ENCODE results near the gene LRRC36. TPM values are rescaled to one million over a fixed set of nuclear protein-coding genes. Genes with fewer than 3 reads are reported as not detected.

LRRC36 gene
- total and polyA plus RNA-seq, 10 of the 15 experiments (the other 5 are each of a cell fraction or from before 2014, with no cell fraction given) = 0.45 to 2.0 (median 0.75) TPM; not detected in 1

DNA sequence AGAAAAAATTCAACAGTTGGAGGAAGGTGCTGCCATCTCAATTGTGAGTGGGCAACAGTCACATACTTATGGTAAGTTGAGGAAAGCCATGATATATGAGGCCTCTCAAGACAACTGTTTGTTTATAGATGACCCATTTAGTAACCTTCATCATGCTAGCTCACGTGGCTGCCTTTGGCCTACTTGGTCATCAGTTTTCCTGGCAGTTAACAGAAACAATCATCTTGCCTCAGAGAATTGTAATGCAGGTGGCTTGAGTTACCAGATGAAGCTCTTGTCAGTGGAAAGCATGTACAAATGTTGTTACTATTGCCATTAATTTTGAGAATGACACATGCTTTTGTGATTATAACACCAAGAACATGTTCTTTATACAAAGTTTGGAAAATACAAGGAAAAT, 52.0 kb downstream of the LRRC36 start:
- H4K20me1 ChIP-seq (ENCODE audit: control insufficient read depth, insufficient read depth) = no peaks in the 10 kb centered on the region
- H3K9ac ChIP-seq (ENCODE audit: control insufficient read depth, insufficient read depth, low read length) = no peak overlapping the region
- no peaks in the 10 kb centered on the region for H3K36me3 ChIP-seq (ENCODE audit: control insufficient read depth in 2 of 2, insufficient read depth in 2 of 2, low read length in 1 of 2)
- H3K79me2 ChIP-seq (ENCODE audit: control insufficient read depth, insufficient read depth, low read length) = no peaks in the 10 kb centered on the region
- ChIA-PET RAD21 (ENCODE audit: unreplicated experiment) (no interaction called here), SMC1A (ENCODE audit: uncharacterized antibody, unreplicated experiment) (interaction anchor here (0.6 kb wide), 1 partner anchor 194 kb away, joined by 3 read pairs; no protein-coding TSS in a partner anchor), POLR2A (interaction anchor here (0.6 kb wide), 2 partner anchors 82 to 93 kb away, joined by 4 to 9 read pairs; no protein-coding TSS in a partner anchor), CTCF (no interaction called here)
- no peak overlapping the region for H2AFZ ChIP-seq (ENCODE audit: control insufficient read depth, low read depth, low read length)
- H3K4me3 ChIP-seq = no peak overlapping the region
- no peak overlapping the region for H3K27ac ChIP-seq (ENCODE audit: control insufficient read depth, insufficient read depth)
- in situ Hi-C loops (cut with MboI) (no loop called here), intact Hi-C loops (cut with micrococcal nuclease; ENCODE audit: unreplicated experiment) (no loop called here)
- DNase-seq (ENCODE audit: low read depth, low spot score) = no peak
- H3K27me3 ChIP-seq (replicated peaks in 1 of 2; ENCODE audit: control insufficient read depth in 2 of 2, insufficient read depth in 2 of 2, low read length in 1 of 2) = no peaks in the 10 kb centered on the region; a peak in 2 of 4 replicates
- H3K9me3 ChIP-seq (replicated peaks; ENCODE audit: control insufficient read depth, insufficient read depth, low read length) = no peaks in the 10 kb centered on the region
- 0% methylated on average over 1 of the region's 1 CpG for WGBS (ENCODE audit: insufficient coverage, insufficient replicate concordance, low lambda C conversion rate, missing lambda C conversion rate)
- H3K4me1 ChIP-seq (ENCODE audit: control insufficient read depth, insufficient read depth, low read length) = no peaks in the 10 kb centered on the region
- no peak for FAIRE-seq
- H3K4me2 ChIP-seq (ENCODE audit: control insufficient read depth, insufficient read depth) = no peak overlapping the region
- BruUV-seq (replicated peaks) = no TSS peak
- ATAC-seq = no peak
- TF ChIP-seq POLR2AphosphoS2 (IDR thresholded peaks at IDR 0.05; ENCODE audit: low read depth, low read length) (no peak), CEBPB (IDR thresholded peaks at IDR 0.05; ENCODE audit: borderline replicate concordance in 1 of 2, low read depth in 2 of 2, low read length in 2 of 2) (no peak), YY1 (IDR thresholded peaks at IDR 0.05; ENCODE audit: low read depth, low read length) (no peak), BACH1 (IDR thresholded peaks at IDR 0.05; ENCODE audit: borderline replicate concordance) (no peak), SMARCA5 (IDR thresholded peaks at IDR 0.05) (no peak), ETV6 (conservative IDR thresholded peaks at IDR 0.05 in 1 of 2, IDR thresholded peaks at IDR 0.05 in 1 of 2; ENCODE audit: borderline replicate concordance in 1 of 2, low read depth in 1 of 2) (no peak), SREBF1 (IDR thresholded peaks at IDR 0.05; ENCODE audit: low read length) (no peak), HDAC6 (IDR thresholded peaks at IDR 0.05; ENCODE audit: unreplicated experiment) (no peak), ZNF24 (IDR thresholded peaks at IDR 0.05) (no peak)
- TF ChIP-seq, protein P1, sequence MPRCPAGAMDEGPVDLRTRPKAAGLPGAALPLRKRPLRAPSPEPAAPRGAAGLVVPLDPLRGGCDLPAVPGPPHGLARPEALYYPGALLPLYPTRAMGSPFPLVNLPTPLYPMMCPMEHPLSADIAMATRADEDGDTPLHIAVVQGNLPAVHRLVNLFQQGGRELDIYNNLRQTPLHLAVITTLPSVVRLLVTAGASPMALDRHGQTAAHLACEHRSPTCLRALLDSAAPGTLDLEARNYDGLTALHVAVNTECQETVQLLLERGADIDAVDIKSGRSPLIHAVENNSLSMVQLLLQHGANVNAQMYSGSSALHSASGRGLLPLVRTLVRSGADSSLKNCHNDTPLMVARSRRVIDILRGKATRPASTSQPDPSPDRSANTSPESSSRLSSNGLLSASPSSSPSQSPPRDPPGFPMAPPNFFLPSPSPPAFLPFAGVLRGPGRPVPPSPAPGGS (IDR thresholded peaks at IDR 0.05; ENCODE audit: borderline replicate concordance, insufficient read depth, low read depth, low read length, poor library complexity, severe bottlenecking) = no peak
- TF ChIP-seq, protein P2, sequence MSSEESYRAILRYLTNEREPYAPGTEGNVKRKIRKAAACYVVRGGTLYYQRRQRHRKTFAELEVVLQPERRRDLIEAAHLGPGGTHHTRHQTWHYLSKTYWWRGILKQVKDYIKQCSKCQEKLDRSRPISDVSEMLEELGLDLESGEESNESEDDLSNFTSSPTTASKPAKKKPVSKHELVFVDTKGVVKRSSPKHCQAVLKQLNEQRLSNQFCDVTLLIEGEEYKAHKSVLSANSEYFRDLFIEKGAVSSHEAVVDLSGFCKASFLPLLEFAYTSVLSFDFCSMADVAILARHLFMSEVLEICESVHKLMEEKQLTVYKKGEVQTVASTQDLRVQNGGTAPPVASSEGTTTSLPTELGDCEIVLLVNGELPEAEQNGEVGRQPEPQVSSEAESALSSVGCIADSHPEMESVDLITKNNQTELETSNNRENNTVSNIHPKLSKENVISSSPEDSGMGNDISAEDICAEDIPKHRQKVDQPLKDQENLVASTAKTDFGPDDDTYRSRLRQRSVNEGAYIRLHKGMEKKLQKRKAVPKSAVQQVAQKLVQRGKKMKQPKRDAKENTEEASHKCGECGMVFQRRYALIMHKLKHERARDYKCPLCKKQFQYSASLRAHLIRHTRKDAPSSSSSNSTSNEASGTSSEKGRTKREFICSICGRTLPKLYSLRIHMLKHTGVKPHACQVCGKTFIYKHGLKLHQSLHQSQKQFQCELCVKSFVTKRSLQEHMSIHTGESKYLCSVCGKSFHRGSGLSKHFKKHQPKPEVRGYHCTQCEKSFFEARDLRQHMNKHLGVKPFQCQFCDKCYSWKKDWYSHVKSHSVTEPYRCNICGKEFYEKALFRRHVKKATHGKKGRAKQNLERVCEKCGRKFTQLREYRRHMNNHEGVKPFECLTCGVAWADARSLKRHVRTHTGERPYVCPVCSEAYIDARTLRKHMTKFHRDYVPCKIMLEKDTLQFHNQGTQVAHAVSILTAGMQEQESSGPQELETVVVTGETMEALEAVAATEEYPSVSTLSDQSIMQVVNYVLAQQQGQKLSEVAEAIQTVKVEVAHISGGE (CRISPR knock-in tag; IDR thresholded peaks at IDR 0.05) = no peak
- TF ChIP-seq, protein P3, sequence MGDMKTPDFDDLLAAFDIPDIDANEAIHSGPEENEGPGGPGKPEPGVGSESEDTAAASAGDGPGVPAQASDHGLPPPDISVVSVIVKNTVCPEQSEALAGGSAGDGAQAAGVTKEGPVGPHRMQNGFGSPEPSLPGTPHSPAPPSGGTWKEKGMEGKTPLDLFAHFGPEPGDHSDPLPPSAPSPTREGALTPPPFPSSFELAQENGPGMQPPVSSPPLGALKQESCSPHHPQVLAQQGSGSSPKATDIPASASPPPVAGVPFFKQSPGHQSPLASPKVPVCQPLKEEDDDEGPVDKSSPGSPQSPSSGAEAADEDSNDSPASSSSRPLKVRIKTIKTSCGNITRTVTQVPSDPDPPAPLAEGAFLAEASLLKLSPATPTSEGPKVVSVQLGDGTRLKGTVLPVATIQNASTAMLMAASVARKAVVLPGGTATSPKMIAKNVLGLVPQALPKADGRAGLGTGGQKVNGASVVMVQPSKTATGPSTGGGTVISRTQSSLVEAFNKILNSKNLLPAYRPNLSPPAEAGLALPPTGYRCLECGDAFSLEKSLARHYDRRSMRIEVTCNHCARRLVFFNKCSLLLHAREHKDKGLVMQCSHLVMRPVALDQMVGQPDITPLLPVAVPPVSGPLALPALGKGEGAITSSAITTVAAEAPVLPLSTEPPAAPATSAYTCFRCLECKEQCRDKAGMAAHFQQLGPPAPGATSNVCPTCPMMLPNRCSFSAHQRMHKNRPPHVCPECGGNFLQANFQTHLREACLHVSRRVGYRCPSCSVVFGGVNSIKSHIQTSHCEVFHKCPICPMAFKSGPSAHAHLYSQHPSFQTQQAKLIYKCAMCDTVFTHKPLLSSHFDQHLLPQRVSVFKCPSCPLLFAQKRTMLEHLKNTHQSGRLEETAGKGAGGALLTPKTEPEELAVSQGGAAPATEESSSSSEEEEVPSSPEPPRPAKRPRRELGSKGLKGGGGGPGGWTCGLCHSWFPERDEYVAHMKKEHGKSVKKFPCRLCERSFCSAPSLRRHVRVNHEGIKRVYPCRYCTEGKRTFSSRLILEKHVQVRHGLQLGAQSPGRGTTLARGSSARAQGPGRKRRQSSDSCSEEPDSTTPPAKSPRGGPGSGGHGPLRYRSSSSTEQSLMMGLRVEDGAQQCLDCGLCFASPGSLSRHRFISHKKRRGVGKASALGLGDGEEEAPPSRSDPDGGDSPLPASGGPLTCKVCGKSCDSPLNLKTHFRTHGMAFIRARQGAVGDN (IDR thresholded peaks at IDR 0.05) = no peak
- TF ChIP-seq, protein P4, sequence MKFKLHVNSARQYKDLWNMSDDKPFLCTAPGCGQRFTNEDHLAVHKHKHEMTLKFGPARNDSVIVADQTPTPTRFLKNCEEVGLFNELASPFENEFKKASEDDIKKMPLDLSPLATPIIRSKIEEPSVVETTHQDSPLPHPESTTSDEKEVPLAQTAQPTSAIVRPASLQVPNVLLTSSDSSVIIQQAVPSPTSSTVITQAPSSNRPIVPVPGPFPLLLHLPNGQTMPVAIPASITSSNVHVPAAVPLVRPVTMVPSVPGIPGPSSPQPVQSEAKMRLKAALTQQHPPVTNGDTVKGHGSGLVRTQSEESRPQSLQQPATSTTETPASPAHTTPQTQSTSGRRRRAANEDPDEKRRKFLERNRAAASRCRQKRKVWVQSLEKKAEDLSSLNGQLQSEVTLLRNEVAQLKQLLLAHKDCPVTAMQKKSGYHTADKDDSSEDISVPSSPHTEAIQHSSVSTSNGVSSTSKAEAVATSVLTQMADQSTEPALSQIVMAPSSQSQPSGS (IDR thresholded peaks at IDR 0.05; ENCODE audit: low read length) = no peak
